HepG2 (cell line): ENCODE results near the gene RAB18. TPM values are rescaled to one million over a fixed set of nuclear protein-coding genes. Genes with fewer than 3 reads are reported as not detected.

Source experiments
- ATAC-seq: fragments of 200-7000 bp; cut with Tn5 transposase; 3 replicates; pipeline ENCODE4 v1.9.1; 2020; ENCODE audit warnings: mild to moderate bottlenecking, moderate library complexity
- BruUV-seq: library from RNA; stranded (reverse); fragments of 400-500 nt; replicated peaks from 2 replicates; lab custom pipeline; 2021; lab: Mats Ljungman, UMichigan
- CTCF ChIA-PET: fragments of 300-600 bp; formaldehyde crosslinking; extraction: SDS; loops from one replicate; lab custom pipeline; 2021; ENCODE audit warnings: low total read pairs, inconsistent platforms, low intra/inter-chr PET ratio; lab: Yijun Ruan, JAX
- POLR2A ChIA-PET: fragments of 350-600 bp; sonication (Branson Sonifier 250); formaldehyde crosslinking; loops from one replicate; lab custom pipeline; 2020; ENCODE audit warnings: antibody characterized with exemption, inconsistent platforms; lab: Yijun Ruan, JAX
- DNase-seq: peaks from one replicate; pipeline ENCODE4 v3.0.0-alpha.2; 2015; ENCODE audit warnings: low spot score
- FAIRE-seq: peaks from 3 replicates; lab custom pipeline; 2011; peaks lifted over from hg19 to GRCh38; lab: Jason Lieb, UNC
- H2AFZ ChIP-seq: one replicate; pipeline ENCODE4 v1.6.1; 2011; ENCODE audit warnings: low read length, inconsistent platforms
- H3K27ac ChIP-seq: fragments of 300-600 bp; 3 replicates; pipeline ENCODE4 v1.8.0; 2011; ENCODE audit warnings: mixed run types, mild to moderate bottlenecking, mixed read lengths, low read length, inconsistent platforms; ENCODE audit not compliant: insufficient read depth; ENCODE audit errors: extremely low read length
- H3K27me3 ChIP-seq, 2 experiments: fragments of 200-600 bp in 1 of 2; 2 replicates in 1 of 2; 3 replicates in 1 of 2; pipeline versions ENCODE4 v1.6.0 to v1.8.0; 2011; ENCODE audit warnings: low read length in 2 of 2, mild to moderate bottlenecking in 2 of 2, moderate library complexity in 2 of 2, inconsistent platforms in 1 of 2; ENCODE audit not compliant: insufficient read depth in 2 of 2, control insufficient read depth in 1 of 2
- H3K36me3 ChIP-seq, 2 experiments: fragments of 200-600 bp in 1 of 2; replicated peaks in 1 of 2; 2 replicates in 1 of 2; 3 replicates in 1 of 2; pipeline versions ENCODE4 v1.5.1 to v1.8.0; 2011; ENCODE audit warnings: low read length in 2 of 2, inconsistent platforms in 1 of 2; ENCODE audit not compliant: insufficient read depth in 2 of 2, control insufficient read depth in 1 of 2
- H3K4me1 ChIP-seq: 2 replicates; pipeline ENCODE4 v1.5.1; 2012; ENCODE audit warnings: low read length, inconsistent platforms; ENCODE audit not compliant: insufficient read depth
- H3K4me2 ChIP-seq: 2 replicates; pipeline ENCODE4 v1.6.0; 2011; ENCODE audit warnings: low read depth, low read length, inconsistent platforms
- H3K4me3 ChIP-seq, 3 experiments: fragments of 200-600 bp in 1 of 3; sonication (generic), shearing (Covaris generic) in 1 of 3; replicated peaks in 1 of 3; 2 replicates each; pipeline ENCODE4 v1.5.1; 2011 to 2016; ENCODE audit warnings: low read length in 3 of 3, inconsistent platforms in 2 of 3, low read depth in 2 of 3, mild to moderate bottlenecking in 2 of 3, control low read depth in 1 of 3, mixed read lengths in 1 of 3; ENCODE audit not compliant: insufficient read depth in 1 of 3
- H3K79me2 ChIP-seq: one replicate; pipeline ENCODE4 v1.6.1; 2011; ENCODE audit warnings: low read length, inconsistent platforms; ENCODE audit not compliant: insufficient read depth
- H3K9ac ChIP-seq: 2 replicates; pipeline ENCODE4 v1.6.0; 2011; ENCODE audit warnings: mild to moderate bottlenecking, low read depth, low read length, inconsistent platforms; ENCODE audit not compliant: insufficient read depth
- H3K9me3 ChIP-seq: 2 replicates; pipeline ENCODE4 v1.5.1; 2012; ENCODE audit warnings: mild to moderate bottlenecking, low read length
- H4K20me1 ChIP-seq: 2 replicates; pipeline ENCODE4 v1.6.0; 2011; ENCODE audit warnings: inconsistent platforms, mild to moderate bottlenecking, low read length, moderate library complexity; ENCODE audit not compliant: insufficient read depth
- ARID5B ChIP-seq: IDR thresholded peaks from 2 replicates; pipeline ENCODE4 v1.4.0; 2020; ENCODE audit warnings: mild to moderate bottlenecking, missing genetic modification reagents
- BATF2 ChIP-seq: sonication (generic); formaldehyde crosslinking; IDR thresholded peaks from 2 replicates; pipeline ENCODE4 v1.8.0; 2022; ENCODE audit warnings: mild to moderate bottlenecking, missing genetic modification reagents, moderate library complexity
- HNRNPUL1 ChIP-seq: fragments of 200-400 bp; formaldehyde crosslinking; IDR thresholded peaks from 2 replicates; pipeline ENCODE4 v1.6.1; 2017; ENCODE audit warnings: low read depth, mild to moderate bottlenecking, low read length, moderate library complexity
- IRX3 ChIP-seq: sonication (generic); formaldehyde crosslinking; IDR thresholded peaks from 2 replicates; pipeline ENCODE4 v1.8.1; 2023; ENCODE audit warnings: mild to moderate bottlenecking, low read depth, missing genetic modification reagents, borderline replicate concordance
- PAX8 ChIP-seq: sonication (generic); formaldehyde crosslinking; IDR thresholded peaks from 2 replicates; pipeline ENCODE4 v1.8.0; 2022; ENCODE audit warnings: mild to moderate bottlenecking, missing genetic modification reagents, borderline replicate concordance
- PRMT3 ChIP-seq: sonication (generic); formaldehyde crosslinking; IDR thresholded peaks from 2 replicates; pipeline ENCODE4 v1.8.1; 2022; ENCODE audit warnings: low read depth, mild to moderate bottlenecking, moderate library complexity, missing genetic modification reagents, borderline replicate concordance
- SIN3B ChIP-seq: fragments of 150-350 bp; IDR thresholded peaks from 2 replicates; pipeline ENCODE4 v1.6.1; 2014; ENCODE audit warnings: low read length
- SOX13 ChIP-seq, 3 experiments: fragments of 450-650 bp in 1 of 3; sonication (generic) in 1 of 3; formaldehyde crosslinking in 1 of 3; IDR thresholded peaks in 2 of 3; conservative IDR thresholded peaks in 1 of 3; 2 replicates each; pipeline versions ENCODE4 v1.5.0 to v1.6.1; 2016 to 2020; ENCODE audit warnings: antibody characterized with exemption in 1 of 3, mild to moderate bottlenecking in 1 of 3, missing compliant biosample characterization in 1 of 3, missing genetic modification reagents in 1 of 3, moderate library complexity in 1 of 3
- TAF1 ChIP-seq: sonication (generic); formaldehyde crosslinking; IDR thresholded peaks from 2 replicates; pipeline ENCODE4 v1.4.0; 2020; ENCODE audit warnings: missing genetic modification reagents
- TERF1 ChIP-seq: sonication (generic); formaldehyde crosslinking; IDR thresholded peaks from 2 replicates; pipeline ENCODE4 v1.8.0; 2022; ENCODE audit warnings: mild to moderate bottlenecking, missing genetic modification reagents, moderate library complexity
- ZFY ChIP-seq: sonication (generic); formaldehyde crosslinking; IDR thresholded peaks from 2 replicates; pipeline ENCODE4 v1.4.0; 2020; ENCODE audit warnings: missing genetic modification reagents
- ZNF234 ChIP-seq: sonication (generic); formaldehyde crosslinking; conservative IDR thresholded peaks from 2 replicates; pipeline ENCODE4 v1.5.1; 2020; ENCODE audit warnings: mild to moderate bottlenecking, missing genetic modification reagents
- ZNF460 ChIP-seq: sonication (generic); formaldehyde crosslinking; IDR thresholded peaks from 2 replicates; pipeline ENCODE4 v1.5.1; 2020; ENCODE audit warnings: missing genetic modification reagents, mild to moderate bottlenecking, borderline replicate concordance
- ZNF513 ChIP-seq: sonication (generic); formaldehyde crosslinking; conservative IDR thresholded peaks from 2 replicates; pipeline ENCODE4 v1.5.0; 2020; ENCODE audit warnings: missing genetic modification reagents
- ZNF775 ChIP-seq: sonication (generic); formaldehyde crosslinking; IDR thresholded peaks from 2 replicates; pipeline ENCODE4 v1.4.0; 2020; ENCODE audit warnings: missing genetic modification reagents, mild to moderate bottlenecking, moderate library complexity, borderline replicate concordance
- ZNF878 ChIP-seq: sonication (generic); formaldehyde crosslinking; IDR thresholded peaks from 2 replicates; pipeline ENCODE4 v1.8.1; 2023; ENCODE audit warnings: mild to moderate bottlenecking, missing genetic modification reagents, moderate library complexity
- WGBS: methylation state at CpG from one replicate; pipeline ENCODE4 v1.1.6; 2017; ENCODE audit warnings: low lambda C conversion rate; 5-methylcytosine and 5-hydroxymethylcytosine counted together
- in situ Hi-C: cut with HindIII; loops from 2 replicates; pipeline ENCODE4 v1.10.0; 2017; ENCODE audit warnings: low pct_unique_long_range_greater_than_20kb; ENCODE audit not compliant: extremely low pct_ligation_motif_present
- intact Hi-C: fragments of 100-400 bp; cut with micrococcal nuclease; formaldehyde crosslinking; loops from one replicate; pipeline ENCODE4 v1.10.0; 2022; ENCODE audit not compliant: unreplicated experiment
- polyA plus RNA-seq, 8 experiments: library from polyadenylated mRNA; depleted of rRNA in 3 of 8; stranded (reverse) in 7 of 8; unstranded in 1 of 8; fragments of >200 nt; fragmentation: Illumina TruSeq in 4 of 8; extraction: Trizol in 4 of 8; gene quantifications; 2 replicates each; pipeline versions ENCODE4 v1.2.1 to v1.2.3, GENCODE V29; 2011 to 2016; ENCODE audit warnings: low read depth in 4 of 8, missing spikeins in 1 of 8, mixed read lengths in 1 of 8; ENCODE audit not compliant: insufficient read depth in 1 of 8
- total RNA-seq, 5 experiments: library from RNA; depleted of rRNA; stranded (reverse); fragments of >200 nt; fragmentation: Illumina TruSeq; extraction: Trizol; gene quantifications; 2 replicates each; pipeline ENCODE4 v1.2.3, GENCODE V29; 2016; ENCODE audit warnings: low read depth in 1 of 5

RAB18 gene
- total and polyA plus RNA-seq, 2 of the 13 experiments (the other 11 are each of a cell fraction or from before 2014, with no cell fraction given), result 22.3 to 69.1 TPM

GRCh38 chr10:27537787-27538186, 33.7 kb downstream of the RAB18 start (continued):
- TF ChIP-seq ZNF513 (CRISPR knock-in tag) (no peak), TERF1 (no peak), ARID5B (CRISPR knock-in tag) (no peak)
- TF ChIP-seq, all 625 proteins: peak for 0

GRCh38 chr10:27540672-27541071, 36.6 kb downstream of the RAB18 start:
- 100% methylated on average over 1 of the region's 1 CpG for WGBS
- POLR2A ChIA-PET, result no interaction called here
- H2AFZ ChIP-seq, result no peak overlapping the region
- TF ChIP-seq TAF1 (no peak), ZNF775 (no peak), IRX3 (CRISPR knock-in tag) (no peak), SOX13 (IDR thresholded peaks at IDR 0.05) (no peak), SOX13 (CRISPR knock-in tag; conservative IDR thresholded peaks at IDR 0.05 in 1 of 2, IDR thresholded peaks at IDR 0.05 in 1 of 2) (no peak), SIN3B (no peak), BATF2 (CRISPR knock-in tag) (no peak), ZNF234 (CRISPR knock-in tag) (no peak), ZFY (CRISPR knock-in tag) (no peak), ZNF878 (CRISPR knock-in tag) (no peak), PAX8 (no peak), PRMT3 (CRISPR knock-in tag) (no peak), HNRNPUL1 (no peak), ZNF460 (CRISPR knock-in tag) (no peak)

More at GRCh38 chr10:27540672-27541071, 36.6 kb downstream of the RAB18 start:
- Histone ChIP-seq H3K4me3 (no peak overlapping the region), H3K27ac (no peak overlapping the region), H3K36me3 (peaks cover 7 to 29% of the 10 kb centered on the region in 2 experiments; a peak in 4 of 5 replicates), H3K9me3 (no peaks in the 10 kb centered on the region), H3K4me2 (no peak overlapping the region), H3K4me1 (no peaks in the 10 kb centered on the region), H4K20me1 (no peaks in the 10 kb centered on the region), H3K9ac (no peak overlapping the region), H3K79me2 (no peaks in the 10 kb centered on the region), H3K27me3 (no peaks in the 10 kb centered on the region)
- no peak for ATAC-seq
- intact Hi-C loops, result no loop called here
- BruUV-seq, result no TSS peak
- DNase-seq, result no peak
- CTCF ChIA-PET, result no interaction called here
- FAIRE-seq, result no peak
- in situ Hi-C loops, result no loop called here
